ENCODE data around the gene AHNAK2.

DNA sequence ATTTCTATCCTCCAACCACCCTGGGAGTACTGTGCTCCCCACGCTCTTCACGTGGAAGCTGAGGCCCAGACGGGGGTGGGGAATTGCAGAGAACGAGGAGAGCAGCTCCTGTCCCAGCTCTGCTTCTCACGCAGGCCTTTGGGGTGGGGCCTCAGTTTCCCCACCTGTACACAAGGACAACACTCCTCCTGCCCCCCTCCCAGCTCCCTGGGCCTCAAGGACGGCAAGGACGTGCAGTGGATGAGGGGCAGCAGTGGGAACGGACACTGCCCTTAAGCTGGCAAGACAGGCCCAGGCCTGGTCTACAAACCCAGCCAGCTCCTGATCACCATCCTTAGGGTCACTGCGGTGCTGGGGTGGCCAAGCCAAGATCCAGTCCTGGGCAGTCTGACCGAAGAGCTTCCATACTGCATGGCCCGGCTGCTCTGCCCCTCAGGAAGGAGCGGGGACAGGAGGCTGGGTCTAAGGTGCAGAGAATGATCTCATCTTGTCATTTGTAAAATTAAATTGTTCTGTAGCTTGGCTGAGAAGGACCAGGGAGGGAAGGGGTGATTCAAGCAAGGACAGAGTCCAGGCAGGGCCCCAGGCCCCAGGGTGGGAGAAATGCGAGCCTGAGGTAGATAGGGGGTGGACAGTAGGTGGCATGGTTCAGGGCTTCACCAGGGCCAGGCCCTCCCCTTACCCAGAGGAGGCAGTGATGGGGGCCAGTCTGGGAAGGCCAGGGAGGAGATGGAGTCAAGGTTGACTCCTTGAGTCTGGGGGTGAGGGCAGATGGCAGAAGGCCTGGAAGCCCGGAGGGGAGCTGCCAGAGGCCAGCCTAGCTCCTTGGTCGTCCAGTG lies 6.1 kb upstream of the AHNAK2 start:
- TF ChIP-seq CTCF (IDR thresholded peaks at IDR 0.05; ENCODE audit: low read depth, low read length) = no peak
- no peak for TF ChIP-seq POLR2A (IDR thresholded peaks at IDR 0.05; ENCODE audit: extremely low read depth, insufficient read length)
- no peak for TF ChIP-seq MAX (IDR thresholded peaks at IDR 0.05; ENCODE audit: low read depth, low read length)
- TF ChIP-seq MYC (IDR thresholded peaks at IDR 0.05; ENCODE audit: low read depth, low read length) = no peak

Measured in NB4 (cell line).